ENCODE measurements around the gene NUP98.

NUP98 gene

DNA sequence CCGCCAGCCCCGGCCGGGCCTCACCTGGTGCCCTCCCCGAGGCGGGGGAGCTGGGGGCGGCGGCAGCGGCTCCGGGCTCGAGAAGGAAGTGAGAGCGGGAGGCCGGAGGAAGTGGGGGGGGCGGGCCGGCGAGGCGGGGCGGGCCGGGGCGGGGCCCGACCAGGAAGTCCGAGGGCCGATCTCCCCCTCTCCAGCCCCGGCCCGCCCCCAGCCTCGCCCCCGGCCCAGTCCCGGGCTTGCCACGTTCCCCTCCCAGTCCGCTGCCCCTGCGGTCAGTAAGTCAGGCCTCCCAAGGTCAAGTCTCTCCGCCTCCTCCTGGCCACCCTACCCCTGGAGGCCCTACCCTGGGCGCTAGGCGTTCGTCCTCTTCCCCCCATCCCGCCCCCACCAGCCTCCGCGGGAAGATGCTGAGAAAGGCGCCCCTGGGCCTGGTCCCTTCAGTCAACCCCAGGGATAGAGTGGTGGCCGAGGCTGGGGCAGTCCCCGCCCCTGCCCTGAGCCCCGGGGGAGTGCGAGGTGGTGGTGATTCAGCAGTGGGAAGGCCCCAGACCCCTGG lies 43.6 kb upstream of the NUP98 start, which contains the start of gene RHOG:
Gene RHOG, minus strand, starts transcription at position 90 of the 556 bp plus-strand sequence. CDS start 12,821 bp downstream, outside the sequence.
- Histone ChIP-seq H3K27me3 (no peaks in the 10 kb centered on the region), H3K4me1 (no peaks in the 10 kb centered on the region), H3K4me3 (ENCODE audit: low read depth, low read length) (peak within 1 kb of the TSS; percentile 65), H3K9me3 (no peaks in the 10 kb centered on the region), H3K36me3 (no peaks in the 10 kb centered on the region)
- TF ChIP-seq, protein P1, sequence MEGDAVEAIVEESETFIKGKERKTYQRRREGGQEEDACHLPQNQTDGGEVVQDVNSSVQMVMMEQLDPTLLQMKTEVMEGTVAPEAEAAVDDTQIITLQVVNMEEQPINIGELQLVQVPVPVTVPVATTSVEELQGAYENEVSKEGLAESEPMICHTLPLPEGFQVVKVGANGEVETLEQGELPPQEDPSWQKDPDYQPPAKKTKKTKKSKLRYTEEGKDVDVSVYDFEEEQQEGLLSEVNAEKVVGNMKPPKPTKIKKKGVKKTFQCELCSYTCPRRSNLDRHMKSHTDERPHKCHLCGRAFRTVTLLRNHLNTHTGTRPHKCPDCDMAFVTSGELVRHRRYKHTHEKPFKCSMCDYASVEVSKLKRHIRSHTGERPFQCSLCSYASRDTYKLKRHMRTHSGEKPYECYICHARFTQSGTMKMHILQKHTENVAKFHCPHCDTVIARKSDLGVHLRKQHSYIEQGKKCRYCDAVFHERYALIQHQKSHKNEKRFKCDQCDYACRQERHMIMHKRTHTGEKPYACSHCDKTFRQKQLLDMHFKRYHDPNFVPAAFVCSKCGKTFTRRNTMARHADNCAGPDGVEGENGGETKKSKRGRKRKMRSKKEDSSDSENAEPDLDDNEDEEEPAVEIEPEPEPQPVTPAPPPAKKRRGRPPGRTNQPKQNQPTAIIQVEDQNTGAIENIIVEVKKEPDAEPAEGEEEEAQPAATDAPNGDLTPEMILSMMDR (IDR thresholded peaks at IDR 0.05; ENCODE audit: low read depth, low read length), result no peak
- peak; percentile 66 for DNase-seq

- no peak for DNase-seq
- Histone ChIP-seq H3K27me3 (no peaks in the 10 kb centered on the region), H3K36me3 (no peaks in the 10 kb centered on the region), H3K9me3 (no peaks in the 10 kb centered on the region), H3K4me3 (ENCODE audit: low read depth, low read length) (peak overlapping the region; percentile 65), H3K4me1 (no peaks in the 10 kb centered on the region)
- TF ChIP-seq, protein P1 (IDR thresholded peaks at IDR 0.05; ENCODE audit: low read depth, low read length), result no peak
Observed at GRCh38 chr11:3840004-3840869, 42.9 kb upstream of the NUP98 start.

- Histone ChIP-seq H3K36me3 (no peaks in the 10 kb centered on the region), H3K4me1 (no peaks in the 10 kb centered on the region), H3K4me3 (ENCODE audit: low read depth, low read length) (no peak overlapping the region), H3K9me3 (no peaks in the 10 kb centered on the region), H3K27me3 (no peaks in the 10 kb centered on the region)
- DNase-seq, result no peak
- TF ChIP-seq, protein P1 (IDR thresholded peaks at IDR 0.05; ENCODE audit: low read depth, low read length), result no peak
Observed at GRCh38 chr11:3838504-3838903, 41.1 kb upstream of the NUP98 start.

DNA sequence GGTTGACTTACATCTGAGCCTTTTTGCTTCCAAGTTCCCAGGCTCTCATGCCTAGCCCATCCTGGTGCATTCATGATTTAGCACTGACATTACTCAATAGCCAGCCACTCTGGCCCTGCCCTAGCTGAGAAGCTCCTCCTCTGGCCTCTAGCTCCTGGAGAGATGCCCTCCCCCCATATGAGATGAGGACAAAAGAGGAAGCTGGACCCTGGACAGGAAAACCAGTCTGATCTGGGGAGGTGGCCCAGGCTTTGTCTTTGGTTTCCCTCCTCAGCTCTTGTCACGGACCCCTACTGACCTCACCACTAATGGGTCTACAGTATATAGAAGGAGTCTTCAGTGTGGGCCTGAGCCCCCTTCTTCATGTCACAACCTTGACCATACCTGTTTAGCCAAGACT lies 40.4 kb upstream of the NUP98 start:
- Histone ChIP-seq H3K9me3 (no peaks in the 10 kb centered on the region), H3K27me3 (no peaks in the 10 kb centered on the region), H3K4me3 (ENCODE audit: low read depth, low read length) (no peak overlapping the region), H3K4me1 (no peaks in the 10 kb centered on the region), H3K36me3 (no peaks in the 10 kb centered on the region)
- TF ChIP-seq, protein P1 (IDR thresholded peaks at IDR 0.05; ENCODE audit: low read depth, low read length), result no peak
- no peak for DNase-seq

GRCh38 chr11:3836903-3837302 lies 39.5 kb upstream of the NUP98 start:
- H3K27me3 ChIP-seq, result no peaks in the 10 kb centered on the region
- DNase-seq, result no peak
- no peak overlapping the region for H3K4me3 ChIP-seq (ENCODE audit: low read depth, low read length)

More at GRCh38 chr11:3836903-3837302, 39.5 kb upstream of the NUP98 start:
- Histone ChIP-seq H3K4me1 (no peaks in the 10 kb centered on the region), H3K36me3 (no peaks in the 10 kb centered on the region), H3K9me3 (no peaks in the 10 kb centered on the region)
- TF ChIP-seq, protein P1 (IDR thresholded peaks at IDR 0.05; ENCODE audit: low read depth, low read length), result no peak

All from BE2C (cell line).